Myocyte (in vitro differentiated cells): ENCODE measurements around the gene ZBTB24. TPM values are rescaled to one million over a fixed set of nuclear protein-coding genes. Genes with fewer than 3 reads are reported as not detected.

ENCODE experiments used
- DNase-seq: peaks from one replicate; pipeline ENCODE4 v3.0.0-alpha.2; 2012; ENCODE audit warnings: low read depth
- total RNA-seq: library from RNA; depleted of rRNA; stranded (reverse); fragments of >200 nt; gene quantifications from 2 replicates; pipeline ENCODE4 v1.2.3, GENCODE V29; 2014

Gene ZBTB24
- total RNA-seq, 1 donor from 2014 or later = 9.6 TPM

DNA sequence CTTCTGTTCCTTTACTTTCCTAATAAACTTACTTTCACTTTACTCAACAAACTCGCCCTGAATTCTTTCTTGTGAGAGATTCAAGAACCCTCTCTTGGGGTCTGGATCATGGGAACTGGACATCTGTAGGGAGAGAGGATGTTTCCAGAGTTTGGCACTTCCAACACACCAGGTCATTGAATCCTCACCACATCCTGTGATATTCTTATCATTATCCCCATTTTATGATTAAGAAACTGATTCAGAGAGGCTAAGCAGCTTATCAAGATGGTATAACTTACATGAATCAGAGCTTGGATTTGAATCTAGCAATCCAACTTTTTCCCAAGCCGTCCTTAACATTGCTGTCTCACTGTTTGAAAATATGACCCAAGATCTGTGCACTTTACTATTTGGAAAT is 58.1 kb downstream of the ZBTB24 start:
- no peak for DNase-seq

DNA sequence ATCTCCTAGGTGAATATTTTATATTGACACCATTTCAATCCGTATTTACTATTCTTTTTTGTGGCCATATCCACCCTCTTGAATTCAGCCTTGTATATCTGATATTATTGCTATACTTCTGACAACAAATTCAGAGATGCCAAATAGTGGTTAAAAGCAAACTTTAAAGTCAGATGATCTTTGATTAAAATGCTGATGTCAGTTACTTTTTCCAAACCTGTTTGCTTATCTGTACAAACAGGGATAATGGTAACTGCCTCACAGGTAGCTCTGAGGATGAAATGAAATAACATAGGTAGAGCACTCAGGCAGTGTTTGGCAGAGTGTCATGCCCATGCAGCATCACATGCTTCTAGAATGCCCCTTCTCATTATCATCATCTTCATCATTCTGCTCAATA is 61.8 kb downstream of the ZBTB24 start:
- DNase-seq = no peak

DNA sequence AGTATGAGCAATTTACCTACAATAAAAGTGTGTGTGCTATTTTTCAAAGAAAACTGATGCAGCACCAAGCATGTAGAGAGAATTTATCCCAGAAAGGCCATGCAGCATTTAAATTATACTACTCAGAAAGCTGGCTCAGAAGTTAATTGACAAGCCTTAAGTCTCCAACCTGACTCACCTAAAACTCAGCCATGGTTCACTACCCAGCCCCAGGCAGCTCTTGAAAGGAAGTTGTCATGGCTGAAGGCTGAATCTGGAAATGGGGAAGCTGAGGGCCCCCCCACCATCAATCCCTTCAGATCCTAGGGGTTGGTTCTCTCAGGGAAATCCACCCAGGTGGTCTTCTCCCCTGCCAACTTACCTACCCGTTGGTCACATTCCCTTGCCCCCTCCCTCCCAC is 62.3 kb downstream of the ZBTB24 start:
- no peak for DNase-seq

DNA sequence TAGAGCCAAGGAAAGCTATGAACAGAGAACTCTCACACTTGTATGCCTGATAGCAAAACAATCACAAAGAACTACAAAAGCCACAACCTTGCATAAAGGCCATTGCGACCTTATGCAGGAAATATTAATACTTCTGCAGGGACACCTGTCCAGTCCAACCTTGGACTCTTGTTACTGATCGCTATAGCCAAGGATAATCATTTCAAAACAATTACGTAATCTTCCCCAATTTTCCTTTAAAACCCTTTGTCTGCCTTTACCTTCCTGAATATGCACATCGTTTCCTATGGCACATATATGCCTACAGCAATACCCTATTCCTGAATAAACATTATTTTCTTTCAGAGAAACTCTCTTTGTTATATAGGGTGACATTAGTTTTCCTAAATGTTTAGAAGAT is 65.4 kb downstream of the ZBTB24 start:
- DNase-seq = no peak

Other genes with a start within 250 kb of the ZBTB24 start
- 161 and 175 TPM in 2 replicates for gene CD164, start 100.8 kb downstream of the ZBTB24 start, total RNA-seq
- gene PPIL6, start 42.6 kb downstream of the ZBTB24 start, total RNA-seq = 4.8 and 6.2 TPM in 2 replicates
- gene SMPD2, start 42.5 kb downstream of the ZBTB24 start, total RNA-seq = 4.6 and 5.3 TPM in 2 replicates
- gene MICAL1, start 27.4 kb downstream of the ZBTB24 start, total RNA-seq = 170 and 187 TPM in 2 replicates
- gene AK9, start 208.0 kb upstream of the ZBTB24 start, total RNA-seq = 10.4 and 13.0 TPM in 2 replicates
- 11.7 and 13.6 TPM in 2 replicates for gene FIG4, start 208.1 kb upstream of the ZBTB24 start, total RNA-seq